Upper lobe of left lung (tissue), 6 donors: Measurements from ENCODE around the gene NSMCE1. TPM values are rescaled to one million over a fixed set of nuclear protein-coding genes. Genes with fewer than 3 reads are reported as not detected.
"Not testable (repeated sequence)": the region's sequence is repeated elsewhere in the genome, so short reads cannot be mapped to it uniquely, and the experiment has no call there.

Source experiments
- ATAC-seq, 2 donors: fragments of 200-7000 bp; cut with Tn5 transposase; one replicate each; pipeline ENCODE4 v1.9.1; 2022; ENCODE audit warnings: mild to moderate bottlenecking in 2 of 2, moderate library complexity in 2 of 2; ENCODE audit not compliant: low FRiP score in 2 of 2
- DNase-seq, 2 donors: peaks; one replicate each; pipeline ENCODE4 v3.0.0-alpha.2; 2019 to 2020
- H3K27ac ChIP-seq, 4 donors: fragments of 200-600 bp; sonication (generic); one replicate each; pipeline ENCODE4 v1.5.1; 2016 to 2019
- H3K27me3 ChIP-seq, 4 donors: fragments of 200-600 bp; sonication (generic); one replicate each; pipeline ENCODE4 v1.5.1; 2017 to 2019
- H3K36me3 ChIP-seq, 4 donors: fragments of 200-600 bp; sonication (generic); one replicate each; pipeline ENCODE4 v1.5.1; 2016 to 2019
- H3K4me1 ChIP-seq, 4 donors: fragments of 200-600 bp; sonication (generic); one replicate each; pipeline ENCODE4 v1.5.1; 2018 to 2019
- H3K4me3 ChIP-seq, 4 donors: fragments of 200-600 bp; sonication (generic); one replicate each; pipeline ENCODE4 v1.5.1; 2017 to 2019; ENCODE audit warnings: mild to moderate bottlenecking in 2 of 4, moderate library complexity in 1 of 4
- H3K9me3 ChIP-seq, 4 donors: fragments of 200-600 bp; sonication (generic); one replicate each; pipeline ENCODE4 v1.5.1; 2018 to 2019
- EP300 ChIP-seq, 4 donors: sonication (generic); formaldehyde crosslinking; IDR thresholded peaks; one replicate each; pipeline ENCODE4 v1.5.1; 2017; ENCODE audit warnings: antibody characterized with exemption in 4 of 4, control low read depth in 2 of 4
- POLR2A ChIP-seq, 4 donors: fragments of 450-650 bp; IDR thresholded peaks; one replicate each; pipeline ENCODE4 v1.5.1; 2016 to 2017; ENCODE audit warnings: antibody characterized with exemption in 4 of 4, mild to moderate bottlenecking in 2 of 4
- POLR2AphosphoS5 ChIP-seq, 2 donors: sonication (generic); formaldehyde crosslinking; IDR thresholded peaks; one replicate each; pipeline ENCODE4 v1.5.1; 2017; ENCODE audit warnings: antibody characterized with exemption in 2 of 2
- WGBS, 2 donors: methylation state at CpG; one replicate each; pipeline ENCODE4 v1.1.5; 2017 to 2018; 5-methylcytosine and 5-hydroxymethylcytosine counted together
- total RNA-seq, 6 donors: library from RNA; depleted of rRNA in 4 of 6; stranded (reverse); fragments of >200 nt in 4 of 6; gene quantifications; one replicate each; pipeline versions ENCODE4 v1.1.0 to v1.2.1, GENCODE V29; 2016 to 2021
- TF ChIP-seq, protein P1 (sequence below), 6 experiments: fragments of 450-650 bp in 4 of 6; fragments of 200-600 bp in 2 of 6; sonication (generic) in 2 of 6; IDR thresholded peaks; one replicate each; pipeline ENCODE4 v1.5.1; 2016 to 2019; ENCODE audit warnings: antibody characterized with exemption in 6 of 6
- donor health status: DM: no; HTN: no; CAD: no; lungs with moderate emphysema.
- donor health status: DM: no; HTN: yes; CAD: no; lungs with severe emphysema.

Gene NSMCE1
- total RNA-seq, 6 donors from 2014 or later = 14.7 to 50.6 (median 31.0) TPM

DNA sequence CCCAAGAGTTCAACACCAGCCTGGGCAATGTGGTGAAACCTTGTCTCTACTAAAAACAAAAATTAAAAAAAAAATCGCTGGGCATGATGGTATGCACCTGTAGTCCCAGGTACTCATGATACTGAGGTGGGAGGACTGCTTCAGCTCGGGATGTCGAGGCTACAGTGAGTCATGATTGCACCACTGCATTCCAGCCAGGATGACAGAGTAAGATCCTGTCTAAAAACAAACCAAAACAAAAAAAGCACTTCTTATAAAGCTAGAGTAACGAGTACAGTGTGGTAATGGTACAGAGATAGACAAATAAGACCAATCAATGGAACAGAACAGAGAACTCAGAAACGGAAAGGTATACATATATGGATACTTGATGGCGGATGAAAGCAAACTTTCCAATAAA lies 4.4 kb downstream of the NSMCE1 start:
- ATAC-seq (peak; percentile 36 to 70), DNase-seq (peak in 1 of 2 donors; percentile 57)
- TF ChIP-seq EP300 (IDR thresholded peaks at IDR 0.05) (no peak), POLR2A (IDR thresholded peaks at IDR 0.05) (no peak), POLR2AphosphoS5 (IDR thresholded peaks at IDR 0.05) (no peak)
- TF ChIP-seq, protein P1, sequence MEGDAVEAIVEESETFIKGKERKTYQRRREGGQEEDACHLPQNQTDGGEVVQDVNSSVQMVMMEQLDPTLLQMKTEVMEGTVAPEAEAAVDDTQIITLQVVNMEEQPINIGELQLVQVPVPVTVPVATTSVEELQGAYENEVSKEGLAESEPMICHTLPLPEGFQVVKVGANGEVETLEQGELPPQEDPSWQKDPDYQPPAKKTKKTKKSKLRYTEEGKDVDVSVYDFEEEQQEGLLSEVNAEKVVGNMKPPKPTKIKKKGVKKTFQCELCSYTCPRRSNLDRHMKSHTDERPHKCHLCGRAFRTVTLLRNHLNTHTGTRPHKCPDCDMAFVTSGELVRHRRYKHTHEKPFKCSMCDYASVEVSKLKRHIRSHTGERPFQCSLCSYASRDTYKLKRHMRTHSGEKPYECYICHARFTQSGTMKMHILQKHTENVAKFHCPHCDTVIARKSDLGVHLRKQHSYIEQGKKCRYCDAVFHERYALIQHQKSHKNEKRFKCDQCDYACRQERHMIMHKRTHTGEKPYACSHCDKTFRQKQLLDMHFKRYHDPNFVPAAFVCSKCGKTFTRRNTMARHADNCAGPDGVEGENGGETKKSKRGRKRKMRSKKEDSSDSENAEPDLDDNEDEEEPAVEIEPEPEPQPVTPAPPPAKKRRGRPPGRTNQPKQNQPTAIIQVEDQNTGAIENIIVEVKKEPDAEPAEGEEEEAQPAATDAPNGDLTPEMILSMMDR (IDR thresholded peaks at IDR 0.05) = no peak
- Histone ChIP-seq H3K27ac (no peak overlapping the region), H3K4me3 (no peak overlapping the region), H3K27me3 (no peaks in the 10 kb centered on the region), H3K4me1 (peaks cover 5 to 37% (median 25%) of the 10 kb centered on the region in 4 donors), H3K9me3 (no peaks in the 10 kb centered on the region), H3K36me3 (no peaks in the 10 kb centered on the region)
- 60 to 69% methylated on average over 6 of the region's 6 CpGs for WGBS, 2 donors

DNA sequence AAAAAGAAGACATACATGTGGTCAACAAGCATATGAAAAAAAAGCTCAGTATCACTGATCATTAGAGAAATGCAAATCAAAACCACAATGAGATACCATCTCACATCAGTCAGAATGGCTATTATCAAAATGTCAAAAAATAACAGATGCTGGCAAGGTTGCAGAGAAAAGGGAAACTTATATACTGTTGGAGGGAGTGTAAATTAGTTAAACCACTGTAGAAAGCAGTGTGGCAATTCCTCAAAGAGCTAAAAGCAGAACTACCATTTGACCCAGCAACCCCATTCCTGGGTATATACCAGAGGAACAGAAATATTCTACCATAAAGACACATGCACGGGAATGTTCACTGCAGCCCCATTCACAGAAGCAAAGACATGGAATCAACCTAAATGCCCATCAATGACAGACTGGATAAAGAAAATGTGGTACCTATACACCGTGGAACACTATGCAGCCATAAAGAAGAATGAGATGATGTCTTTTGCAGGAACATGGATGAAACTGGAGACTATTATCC lies 5.6 kb downstream of the NSMCE1 start:
- ATAC-seq, H3K9me3 ChIP-seq, DNase-seq, H3K27me3 ChIP-seq, H3K36me3 ChIP-seq, H3K4me3 ChIP-seq, H3K27ac ChIP-seq: not testable (repeated sequence)
- H3K4me1 ChIP-seq = peaks cover 14 to 41% (median 30%) of the 10 kb centered on the region in 4 donors
- WGBS, 2 donors = 81 to 85% methylated on average over 2 of the region's 2 CpGs

DNA sequence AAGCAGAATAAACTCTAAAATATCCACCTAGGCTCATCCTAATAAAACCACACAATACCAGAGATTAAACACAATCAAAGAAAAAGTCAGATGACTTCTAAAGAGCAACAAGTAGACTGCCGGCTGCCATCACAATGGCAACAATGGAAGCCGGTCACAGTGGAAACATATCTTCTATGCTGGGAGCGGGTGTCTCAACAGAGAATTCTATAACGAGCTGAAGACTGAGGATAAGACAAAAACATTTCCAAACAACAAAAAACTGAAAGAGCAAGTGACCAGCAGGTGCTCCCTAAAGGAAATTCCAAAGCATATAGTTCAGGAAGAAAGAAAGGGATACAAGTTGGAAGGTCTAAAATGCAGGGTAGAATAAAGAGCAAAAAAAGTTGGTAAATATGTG lies 8.9 kb downstream of the NSMCE1 start:
- WGBS, 2 donors = 82 to 92% methylated on average over 4 of the region's 4 CpGs
- no peak overlapping the region for H3K4me3 ChIP-seq
- no peaks in the 10 kb centered on the region for H3K27me3 ChIP-seq
- TF ChIP-seq, protein P1 (IDR thresholded peaks at IDR 0.05) = no peak
- no peak for TF ChIP-seq POLR2AphosphoS5 (IDR thresholded peaks at IDR 0.05)
- no peak for TF ChIP-seq POLR2A (IDR thresholded peaks at IDR 0.05)
- no peak for TF ChIP-seq EP300 (IDR thresholded peaks at IDR 0.05)
- ATAC-seq (no peak), DNase-seq (no peak)
- H3K4me1 ChIP-seq = peaks cover 25 to 42% (median 33%) of the 10 kb centered on the region in 4 donors
- H3K36me3 ChIP-seq = peaks cover 0 to 13% (median 5%) of the 10 kb centered on the region in 4 donors
- peak overlapping the region; percentile 77 to 90 (median 82) for H3K27ac ChIP-seq
- H3K9me3 ChIP-seq = no peaks in the 10 kb centered on the region

DNA sequence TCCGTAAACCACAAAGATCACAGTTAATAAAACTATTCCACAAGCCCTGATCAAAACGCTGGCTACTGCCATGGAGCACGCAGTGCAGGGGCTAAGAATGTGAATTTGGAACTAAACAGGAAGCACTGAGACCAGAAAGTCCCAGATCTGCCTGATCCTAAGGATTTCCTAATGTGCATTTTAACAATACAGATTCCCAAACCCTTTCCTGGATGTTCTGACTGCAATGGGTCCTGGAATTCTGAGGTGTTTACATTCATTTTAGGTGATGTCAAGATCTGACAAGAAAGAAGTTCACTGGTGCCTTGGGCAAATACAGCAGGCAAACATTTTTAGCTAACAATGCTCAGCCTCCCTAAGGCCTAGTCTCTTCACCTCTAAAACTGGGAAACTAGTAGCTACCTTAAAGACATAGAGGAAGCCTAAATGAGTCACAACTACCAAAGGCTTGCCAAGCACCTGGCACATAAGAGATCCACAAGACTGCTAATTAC lies 10.3 kb downstream of the NSMCE1 start:
- peaks cover 0 to 13% (median 5%) of the 10 kb centered on the region in 4 donors for H3K36me3 ChIP-seq
- DNase-seq = no peak
- H3K4me1 ChIP-seq = peaks cover 29 to 47% (median 37%) of the 10 kb centered on the region in 4 donors
- ATAC-seq = peak in 1 of 2 donors; percentile 20
- H3K27me3 ChIP-seq = no peaks in the 10 kb centered on the region
- TF ChIP-seq POLR2AphosphoS5 (IDR thresholded peaks at IDR 0.05) (peak; percentile 67 to 85), EP300 (IDR thresholded peaks at IDR 0.05) (peak; percentile 83 to 97 (median 91)), POLR2A (IDR thresholded peaks at IDR 0.05) (no peak)
- TF ChIP-seq, protein P1 (IDR thresholded peaks at IDR 0.05) = no peak
- peak overlapping the region; percentile 77 to 90 (median 82) for H3K27ac ChIP-seq
- no peaks in the 10 kb centered on the region for H3K9me3 ChIP-seq
- H3K4me3 ChIP-seq = no peak overlapping the region
- WGBS, 2 donors = 28 to 51% methylated on average over 3 of the region's 3 CpGs

DNA sequence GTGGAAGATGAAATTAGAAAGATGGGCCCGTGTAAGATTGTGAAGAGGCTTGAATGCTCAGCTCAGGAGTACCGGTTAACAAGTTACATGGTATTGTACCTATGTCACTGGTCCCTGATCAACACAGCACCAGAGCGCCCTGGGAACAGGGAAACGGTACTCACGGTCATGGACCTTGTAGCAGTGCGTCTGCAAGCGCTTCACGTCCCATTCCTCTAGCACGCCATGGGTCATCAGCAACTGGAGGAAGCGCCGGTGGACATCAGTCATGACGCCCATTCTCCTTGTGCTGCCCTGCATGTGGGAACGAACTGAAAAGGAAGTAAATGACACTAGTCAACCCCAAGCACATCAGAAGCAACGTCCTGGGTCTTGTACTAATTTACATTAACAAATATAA lies 11.3 kb downstream of the NSMCE1 start:
- Histone ChIP-seq H3K4me1 (peaks cover 29 to 42% (median 38%) of the 10 kb centered on the region in 4 donors), H3K27ac (peak overlapping the region; percentile 77 to 90 (median 82)), H3K36me3 (peaks cover 0 to 13% (median 5%) of the 10 kb centered on the region in 4 donors), H3K4me3 (no peak overlapping the region), H3K9me3 (no peaks in the 10 kb centered on the region), H3K27me3 (no peaks in the 10 kb centered on the region)
- WGBS, 2 donors = 89 to 92% methylated on average over 14 of the region's 14 CpGs
- TF ChIP-seq EP300 (IDR thresholded peaks at IDR 0.05) = no peak
- no peak for ATAC-seq
- DNase-seq = no peak

DNA sequence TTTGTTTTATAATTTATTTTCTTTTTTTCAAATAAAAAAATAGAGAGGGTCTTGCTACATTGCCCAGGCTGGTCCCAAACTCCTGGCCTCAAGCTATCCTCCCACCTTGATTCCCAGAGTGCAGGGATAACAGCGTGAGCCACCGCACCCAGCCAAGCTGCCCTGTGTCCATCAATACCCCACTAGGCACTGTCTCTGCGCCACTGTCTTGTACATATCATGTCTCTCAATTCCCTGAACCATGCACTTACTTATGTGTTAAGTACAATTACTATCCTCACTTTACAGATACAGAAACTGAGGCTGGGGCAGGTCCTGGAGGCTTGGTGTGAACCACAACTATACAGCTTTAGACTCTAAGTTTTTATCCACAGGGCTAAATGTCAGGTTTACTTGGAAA lies 11.7 kb downstream of the NSMCE1 start:
- Histone ChIP-seq H3K9me3 (no peaks in the 10 kb centered on the region), H3K4me1 (peaks cover 29 to 42% (median 37%) of the 10 kb centered on the region in 4 donors), H3K36me3 (peaks cover 0 to 13% (median 6%) of the 10 kb centered on the region in 4 donors), H3K27ac (peak overlapping the region in 3 of 4 donors; percentile 79 to 90 (median 84)), H3K27me3 (no peaks in the 10 kb centered on the region), H3K4me3 (no peak overlapping the region)
- no peak for TF ChIP-seq POLR2A (IDR thresholded peaks at IDR 0.05)
- ATAC-seq (no peak), DNase-seq (no peak)
- 96 to 98% methylated on average over 3 of the region's 3 CpGs for WGBS, 2 donors
